SK-N-SH (cell line): ENCODE data around the gene PACSIN2. TPM values are rescaled to one million over a fixed set of nuclear protein-coding genes. Genes with fewer than 3 reads are reported as not detected.

Experiments
- CTCF ChIA-PET: fragments of 300-600, 350-600 bp; formaldehyde crosslinking; extraction: SDS; loops from one replicate; lab custom pipeline; 2021; lab: Yijun Ruan, JAX
- POLR2A ChIA-PET: fragments of 350-600 bp; sonication (Branson Sonifier 250); formaldehyde crosslinking; extraction: SDS; loops from one replicate; lab custom pipeline; 2020; ENCODE audit warnings: antibody characterized with exemption, inconsistent platforms; lab: Yijun Ruan, JAX
- DNase-seq: peaks from one replicate; pipeline ENCODE4 v3.0.0; 2012
- H2AFZ ChIP-seq: fragments of 200-600 bp; sonication (generic); 2 replicates; pipeline ENCODE4 v1.8.1; 2016; ENCODE audit warnings: antibody characterized with exemption, mild to moderate bottlenecking, low read depth
- H3F3A ChIP-seq: fragments of 200-600 bp; sonication (generic); replicated peaks from 2 replicates; pipeline ENCODE3; 2016; ENCODE audit warnings: antibody characterized with exemption, mild to moderate bottlenecking; ENCODE audit not compliant: insufficient read depth
- H3K27ac ChIP-seq, 2 experiments: fragments of 200-500 bp in 1 of 2; fragments of 200-600 bp in 1 of 2; sonication (Bioruptor generic) in 1 of 2; sonication (generic), shearing (Covaris generic) in 1 of 2; 2 replicates each; pipeline versions ENCODE4 v1.5.1 to v1.6.1; 2014 to 2016; ENCODE audit warnings: low read depth in 2 of 2, inconsistent platforms in 1 of 2, low read length in 1 of 2, mild to moderate bottlenecking in 1 of 2, mixed read lengths in 1 of 2
- H3K27me3 ChIP-seq: fragments of 200-600 bp; sonication (generic), shearing (Covaris generic); 2 replicates; pipeline ENCODE4 v1.6.1; 2016; ENCODE audit warnings: mixed run types; ENCODE audit not compliant: insufficient read depth
- H3K36me3 ChIP-seq, 2 experiments: fragments of 200-500 bp in 1 of 2; fragments of 200-600 bp in 1 of 2; sonication (Bioruptor generic) in 1 of 2; sonication (generic) in 1 of 2; replicated peaks in 1 of 2; 2 replicates each; pipeline versions ENCODE3 to v1.5.1; 2014 to 2016; ENCODE audit warnings: low read length in 1 of 2, mild to moderate bottlenecking in 1 of 2; ENCODE audit not compliant: insufficient read depth in 2 of 2, control insufficient read depth in 1 of 2
- H3K4me1 ChIP-seq, 2 experiments: fragments of 200-500 bp in 1 of 2; fragments of 200-600 bp in 1 of 2; sonication (Bioruptor generic) in 1 of 2; sonication (generic), shearing (Covaris generic) in 1 of 2; 2 replicates each; pipeline versions ENCODE4 v1.5.1 to v1.6.1; 2014 to 2016; ENCODE audit warnings: low read depth in 1 of 2, low read length in 1 of 2, mixed run types in 1 of 2; ENCODE audit not compliant: insufficient read depth in 2 of 2, control insufficient read depth in 1 of 2
- H3K4me2 ChIP-seq: fragments of 200-600 bp; sonication (generic), shearing (Covaris generic); 2 replicates; pipeline ENCODE4 v1.6.1; 2017; ENCODE audit warnings: mixed run types
- H3K4me3 ChIP-seq, 2 experiments: fragments of 200-500 bp in 1 of 2; fragments of 200-600 bp in 1 of 2; sonication (Bioruptor generic) in 1 of 2; sonication (generic), shearing (Covaris generic) in 1 of 2; 2 replicates each; pipeline versions ENCODE4 v1.5.1 to v1.8.1; 2014 to 2016; ENCODE audit warnings: low read depth in 2 of 2, inconsistent platforms in 1 of 2, low read length in 1 of 2, mild to moderate bottlenecking in 1 of 2, mixed read lengths in 1 of 2, moderate library complexity in 1 of 2
- H3K79me2 ChIP-seq: fragments of 200-600 bp; sonication (generic); 2 replicates; pipeline ENCODE4 v1.8.1; 2017; ENCODE audit warnings: mild to moderate bottlenecking; ENCODE audit not compliant: insufficient read depth
- H3K9ac ChIP-seq: fragments of 200-600 bp; sonication (generic); 2 replicates; pipeline ENCODE4 v1.6.1; 2017; ENCODE audit warnings: mixed run types
- H3K9me2 ChIP-seq: fragments of 200-600 bp; sonication (generic); 2 replicates; pipeline ENCODE4 v1.6.1; 2017; ENCODE audit warnings: mixed run types
- H3K9me3 ChIP-seq: fragments of 200-600 bp; sonication (generic); 2 replicates; pipeline ENCODE4 v1.6.1; 2017; ENCODE audit warnings: mixed run types, mild to moderate bottlenecking, moderate library complexity
- H4K20me1 ChIP-seq: fragments of 200-600 bp; sonication (generic); 2 replicates; pipeline ENCODE4 v1.6.1; 2017; ENCODE audit warnings: mild to moderate bottlenecking, mixed run types; ENCODE audit not compliant: insufficient read depth
- ELF1 ChIP-seq: IDR thresholded peaks from 2 replicates; pipeline ENCODE4 v1.4.0; 2012
- EZH2phosphoT487 ChIP-seq: fragments of 200-600 bp; sonication (generic); IDR thresholded peaks from 2 replicates; pipeline ENCODE4 v1.6.1; 2017; ENCODE audit warnings: low read depth, mixed run types, mild to moderate bottlenecking, antibody characterized with exemption, moderate library complexity, borderline replicate concordance
- IRF3 ChIP-seq: fragments of 150-350 bp; IDR thresholded peaks from 2 replicates; pipeline ENCODE4 v1.6.1; 2016; ENCODE audit warnings: mild to moderate bottlenecking, low read depth, low read length
- JUND ChIP-seq: IDR thresholded peaks from 2 replicates; pipeline ENCODE4 v1.4.0; 2012
- MAX ChIP-seq: IDR thresholded peaks from 2 replicates; pipeline ENCODE4 v1.4.0; 2012; ENCODE audit warnings: low read depth
- MEF2A ChIP-seq: IDR thresholded peaks from 2 replicates; pipeline ENCODE4 v1.4.0; 2012; ENCODE audit warnings: low read depth, borderline replicate concordance
- MXI1 ChIP-seq: IDR thresholded peaks from 2 replicates; pipeline ENCODE4 v1.6.1; 2012; ENCODE audit warnings: mild to moderate bottlenecking, low read depth, low read length, improper control_type of control experiment
- NRF1 ChIP-seq: IDR thresholded peaks from 2 replicates; pipeline ENCODE4 v1.6.1; 2012; ENCODE audit warnings: low read depth, mild to moderate bottlenecking, low read length
- PBX3 ChIP-seq: IDR thresholded peaks from 2 replicates; pipeline ENCODE4; 2012
- RCOR1 ChIP-seq: fragments of 150-350 bp; IDR thresholded peaks from 2 replicates; pipeline ENCODE4 v1.6.1; 2017; ENCODE audit warnings: antibody characterized with exemption, low read length
- RFX5 ChIP-seq: IDR thresholded peaks from 2 replicates; pipeline ENCODE4 v1.6.1; 2012; ENCODE audit warnings: mild to moderate bottlenecking, improper control_type of control experiment, low read length
- SIN3A ChIP-seq: IDR thresholded peaks from 2 replicates; pipeline ENCODE4 v1.6.1; 2012; ENCODE audit warnings: low read depth, mild to moderate bottlenecking, low read length, moderate library complexity, borderline replicate concordance
- SMC3 ChIP-seq: IDR thresholded peaks from 2 replicates; pipeline ENCODE4 v1.6.1; 2012; ENCODE audit warnings: low read depth, low read length, improper control_type of control experiment
- TCF12 ChIP-seq: IDR thresholded peaks from 2 replicates; pipeline ENCODE4 v1.4.0; 2012
- USF2 ChIP-seq: fragments of 150-350 bp; IDR thresholded peaks from 2 replicates; pipeline ENCODE4 v1.6.1; 2017; ENCODE audit warnings: antibody characterized with exemption, low read length, low read depth, borderline replicate concordance
- YY1 ChIP-seq: IDR thresholded peaks from 2 replicates; pipeline ENCODE4 v1.4.0; 2012; ENCODE audit warnings: low read depth, mild to moderate bottlenecking
- WGBS: methylation state at CpG from one replicate; pipeline ENCODE4 v1.1.6; 2017; ENCODE audit warnings: low lambda C conversion rate; 5-methylcytosine and 5-hydroxymethylcytosine counted together
- polyA plus RNA-seq, 3 experiments: library from polyadenylated mRNA; depleted of rRNA; stranded (reverse); fragments of >200 nt; gene quantifications; 2 replicates each; pipeline ENCODE4 v1.2.3, GENCODE V29; 2012
- TF ChIP-seq, protein P1 (sequence below): IDR thresholded peaks from 2 replicates; pipeline ENCODE4 v1.4.0; 2012; ENCODE audit warnings: low read depth, borderline replicate concordance
- TF ChIP-seq, protein P2 (sequence below): fragments of 200-600 bp; sonication (generic); IDR thresholded peaks from 2 replicates; pipeline ENCODE4 v1.6.1; 2017; ENCODE audit warnings: antibody characterized with exemption, mild to moderate bottlenecking, moderate library complexity

PACSIN2 gene
- polyA plus RNA-seq, 1 of the 3 experiments (the other 2 are of a cell fraction): 60.5 TPM

DNA sequence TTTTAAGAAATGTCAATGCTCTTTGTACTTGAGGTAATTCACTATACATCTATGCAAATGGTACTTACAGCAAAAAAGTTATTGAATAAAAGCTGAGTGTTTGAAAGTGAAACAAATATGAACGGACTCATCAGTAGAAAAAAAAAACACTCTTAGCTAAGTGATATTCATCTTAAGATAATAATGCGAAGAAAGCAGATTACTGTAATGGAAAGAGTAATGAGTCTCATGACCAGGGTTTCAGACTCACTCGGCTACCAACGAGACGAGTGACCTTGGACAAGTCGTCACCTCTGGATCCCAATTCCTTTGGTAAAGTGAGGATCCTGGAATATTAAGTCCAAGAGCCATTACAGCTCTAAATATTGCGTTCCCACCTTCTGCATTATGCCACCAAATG is 57.0 kb downstream of the PACSIN2 start:
- H3K79me2 ChIP-seq: peaks cover 94% of the 10 kb centered on the region
- H3K4me1 ChIP-seq: peaks cover 18 to 32% of the 10 kb centered on the region in 2 experiments; a peak in 3 of 4 replicates
- H3F3A ChIP-seq: no peaks in the 10 kb centered on the region
- peaks cover 0 to 5% of the 10 kb centered on the region in 2 experiments for H3K36me3 ChIP-seq
- H3K4me3 ChIP-seq: no peak overlapping the region
- H4K20me1 ChIP-seq: no peaks in the 10 kb centered on the region
- no peaks in the 10 kb centered on the region for H3K9me3 ChIP-seq
- H3K27me3 ChIP-seq: no peaks in the 10 kb centered on the region
- ChIA-PET CTCF (interaction anchor here (0.9 kb wide), 1 partner anchor 8 kb away, joined by 3 read pairs; no protein-coding TSS in a partner anchor), POLR2A (interaction anchor here (0.7 kb wide), 1 partner anchor 31 kb away, joined by 3 read pairs; no protein-coding TSS in a partner anchor)
- peak overlapping the region in 1 of 2 experiments; percentile 83; a peak in 2 of 4 replicates for H3K27ac ChIP-seq
- peak overlapping the region; percentile 55 for H3K4me2 ChIP-seq
- TF ChIP-seq SIN3A: no peak
- TF ChIP-seq JUND: no peak
- no peak for TF ChIP-seq PBX3
- TF ChIP-seq, protein P1, sequence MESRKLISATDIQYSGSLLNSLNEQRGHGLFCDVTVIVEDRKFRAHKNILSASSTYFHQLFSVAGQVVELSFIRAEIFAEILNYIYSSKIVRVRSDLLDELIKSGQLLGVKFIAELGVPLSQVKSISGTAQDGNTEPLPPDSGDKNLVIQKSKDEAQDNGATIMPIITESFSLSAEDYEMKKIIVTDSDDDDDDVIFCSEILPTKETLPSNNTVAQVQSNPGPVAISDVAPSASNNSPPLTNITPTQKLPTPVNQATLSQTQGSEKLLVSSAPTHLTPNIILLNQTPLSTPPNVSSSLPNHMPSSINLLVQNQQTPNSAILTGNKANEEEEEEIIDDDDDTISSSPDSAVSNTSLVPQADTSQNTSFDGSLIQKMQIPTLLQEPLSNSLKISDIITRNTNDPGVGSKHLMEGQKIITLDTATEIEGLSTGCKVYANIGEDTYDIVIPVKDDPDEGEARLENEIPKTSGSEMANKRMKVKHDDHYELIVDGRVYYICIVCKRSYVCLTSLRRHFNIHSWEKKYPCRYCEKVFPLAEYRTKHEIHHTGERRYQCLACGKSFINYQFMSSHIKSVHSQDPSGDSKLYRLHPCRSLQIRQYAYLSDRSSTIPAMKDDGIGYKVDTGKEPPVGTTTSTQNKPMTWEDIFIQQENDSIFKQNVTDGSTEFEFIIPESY: no peak
- no peak for TF ChIP-seq MAX
- TF ChIP-seq MXI1: no peak
- no peak for TF ChIP-seq NRF1
- no peak for TF ChIP-seq IRF3
- no peak for TF ChIP-seq YY1
- no peak for TF ChIP-seq RFX5
- TF ChIP-seq SMC3: no peak
- no peak for TF ChIP-seq USF2
- TF ChIP-seq EZH2phosphoT487: no peak
- TF ChIP-seq RCOR1: no peak
- no peak for TF ChIP-seq TCF12
- no peak for TF ChIP-seq MEF2A
- TF ChIP-seq ELF1: no peak
- TF ChIP-seq, protein P2, sequence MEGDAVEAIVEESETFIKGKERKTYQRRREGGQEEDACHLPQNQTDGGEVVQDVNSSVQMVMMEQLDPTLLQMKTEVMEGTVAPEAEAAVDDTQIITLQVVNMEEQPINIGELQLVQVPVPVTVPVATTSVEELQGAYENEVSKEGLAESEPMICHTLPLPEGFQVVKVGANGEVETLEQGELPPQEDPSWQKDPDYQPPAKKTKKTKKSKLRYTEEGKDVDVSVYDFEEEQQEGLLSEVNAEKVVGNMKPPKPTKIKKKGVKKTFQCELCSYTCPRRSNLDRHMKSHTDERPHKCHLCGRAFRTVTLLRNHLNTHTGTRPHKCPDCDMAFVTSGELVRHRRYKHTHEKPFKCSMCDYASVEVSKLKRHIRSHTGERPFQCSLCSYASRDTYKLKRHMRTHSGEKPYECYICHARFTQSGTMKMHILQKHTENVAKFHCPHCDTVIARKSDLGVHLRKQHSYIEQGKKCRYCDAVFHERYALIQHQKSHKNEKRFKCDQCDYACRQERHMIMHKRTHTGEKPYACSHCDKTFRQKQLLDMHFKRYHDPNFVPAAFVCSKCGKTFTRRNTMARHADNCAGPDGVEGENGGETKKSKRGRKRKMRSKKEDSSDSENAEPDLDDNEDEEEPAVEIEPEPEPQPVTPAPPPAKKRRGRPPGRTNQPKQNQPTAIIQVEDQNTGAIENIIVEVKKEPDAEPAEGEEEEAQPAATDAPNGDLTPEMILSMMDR: no peak
- no peaks in the 10 kb centered on the region for H3K9me2 ChIP-seq
- DNase-seq: no peak
- H3K9ac ChIP-seq: peak overlapping the region; percentile 25; the same call in 1 of the 2 replicates
- H2AFZ ChIP-seq: no peak overlapping the region
- WGBS: 59% methylated on average over 7 of the region's 7 CpGs
